Left forelimb (tissue), 1 donor: ENCODE results near the gene LRP4.

Experiments used
- DNase-seq: peaks from one replicate; pipeline ENCODE4 v3.0.0-alpha.2; 2018; ENCODE audit warnings: low spot score

LRP4 gene

GRCh38 chr11:46895821-46896220, 22.5 kb downstream of the LRP4 start:
- DNase-seq = no peak

- DNase-seq = no peak
Measured at GRCh38 chr11:46894961-46895360, 23.4 kb downstream of the LRP4 start.

- DNase-seq = no peak
Measured at GRCh38 chr11:46894506-46894905, 23.8 kb downstream of the LRP4 start.

GRCh38 chr11:46892838-46893237, 25.5 kb downstream of the LRP4 start:
- no peak for DNase-seq

GRCh38 chr11:46892109-46892508, 26.2 kb downstream of the LRP4 start:
- DNase-seq = no peak

- no peak for DNase-seq
Measured at GRCh38 chr11:46890665-46891064, 27.7 kb downstream of the LRP4 start.

- DNase-seq = no peak
Measured at GRCh38 chr11:46889689-46890475, 28.5 kb downstream of the LRP4 start.

- DNase-seq = no peak
Measured at GRCh38 chr11:46889251-46889650, 29.1 kb downstream of the LRP4 start.

GRCh38 chr11:46888636-46889035, 29.7 kb downstream of the LRP4 start:
- DNase-seq = no peak

- DNase-seq = no peak
Measured at GRCh38 chr11:46886211-46886610, 32.1 kb downstream of the LRP4 start.

GRCh38 chr11:46879056-46879585, 39.2 kb downstream of the LRP4 start:
- DNase-seq = no peak

GRCh38 chr11:46877580-46877979, 40.8 kb downstream of the LRP4 start:
- DNase-seq = no peak

- no peak for DNase-seq
Measured at GRCh38 chr11:46876471-46876870, 41.9 kb downstream of the LRP4 start.

- no peak for DNase-seq
Measured at GRCh38 chr11:46874586-46874985, 43.8 kb downstream of the LRP4 start.

- DNase-seq = no peak
Measured at GRCh38 chr11:46868912-46869311, 49.4 kb downstream of the LRP4 start.

- DNase-seq = no peak
Measured at GRCh38 chr11:46865340-46865739, 53.0 kb downstream of the LRP4 start.

GRCh38 chr11:46860218-46860617, 58.1 kb downstream of the LRP4 start:
- DNase-seq = no peak

- no peak for DNase-seq
Measured at GRCh38 chr11:46858920-46859546, 59.3 kb downstream of the LRP4 start.

GRCh38 chr11:46857666-46858065, 60.7 kb downstream of the LRP4 start:
- no peak for DNase-seq

- no peak for DNase-seq
Measured at GRCh38 chr11:46856605-46857343, 61.6 kb downstream of the LRP4 start.

- no peak for DNase-seq
Measured at GRCh38 chr11:46855863-46856262, 62.5 kb downstream of the LRP4 start.

- DNase-seq = no peak
Measured at GRCh38 chr11:46855167-46855566, 63.2 kb downstream of the LRP4 start.
